ENCODE results near the gene CCAR1. TPM values are rescaled to one million over a fixed set of nuclear protein-coding genes. Genes with fewer than 3 reads are reported as not detected.
"Not testable (repeated sequence)": the region's sequence is repeated elsewhere in the genome, so short reads cannot be mapped to it uniquely, and the experiment has no call there.

Gene CCAR1
- 45.5 and 52.4 TPM in 2 replicates for total RNA-seq

GRCh38 chr10:68720793-68721672, at the start of gene CCAR1:
Gene CCAR1, plus strand, starts transcription at chr10:68721239. Its CDS starts 1,266 bp downstream, at chr10:68722505.
- no peak for TF ChIP-seq CTCF (IDR thresholded peaks at IDR 0.05; ENCODE audit: insufficient read depth, low read length, poor library complexity, severe bottlenecking)
- H3K36me3 ChIP-seq (ENCODE audit: control insufficient read depth, insufficient read depth, low read length) = peaks cover 2% of the 10 kb centered on the region
- peak; percentile 95 for DNase-seq (ENCODE audit: low read depth)
- peak within 1 kb of the TSS; percentile 92 for H3K4me3 ChIP-seq (ENCODE audit: low read depth, low read length)
- no peaks in the 10 kb centered on the region for H3K27me3 ChIP-seq (ENCODE audit: control insufficient read depth, insufficient read depth, low read length)

- H3K27me3 ChIP-seq (ENCODE audit: control insufficient read depth, insufficient read depth, low read length) = no peaks in the 10 kb centered on the region
- no peak overlapping the region for H3K4me3 ChIP-seq (ENCODE audit: low read depth, low read length)
- H3K36me3 ChIP-seq (ENCODE audit: control insufficient read depth, insufficient read depth, low read length) = peaks cover 2% of the 10 kb centered on the region
- TF ChIP-seq CTCF (IDR thresholded peaks at IDR 0.05; ENCODE audit: insufficient read depth, low read length, poor library complexity, severe bottlenecking) = no peak
- no peak for DNase-seq (ENCODE audit: low read depth)
These were observed 36.6 kb upstream of the CCAR1 start for GRCh38 chr10:68684413-68684812.

- DNase-seq (ENCODE audit: low read depth) = no peak
- Histone ChIP-seq H3K27me3 (ENCODE audit: control insufficient read depth, insufficient read depth, low read length) (no peaks in the 10 kb centered on the region), H3K4me3 (ENCODE audit: low read depth, low read length) (no peak overlapping the region), H3K36me3 (ENCODE audit: control insufficient read depth, insufficient read depth, low read length) (no peaks in the 10 kb centered on the region)
- TF ChIP-seq CTCF (IDR thresholded peaks at IDR 0.05; ENCODE audit: insufficient read depth, low read length, poor library complexity, severe bottlenecking) = no peak
These were observed 25.0 kb upstream of the CCAR1 start for GRCh38 chr10:68696018-68696417.

DNA sequence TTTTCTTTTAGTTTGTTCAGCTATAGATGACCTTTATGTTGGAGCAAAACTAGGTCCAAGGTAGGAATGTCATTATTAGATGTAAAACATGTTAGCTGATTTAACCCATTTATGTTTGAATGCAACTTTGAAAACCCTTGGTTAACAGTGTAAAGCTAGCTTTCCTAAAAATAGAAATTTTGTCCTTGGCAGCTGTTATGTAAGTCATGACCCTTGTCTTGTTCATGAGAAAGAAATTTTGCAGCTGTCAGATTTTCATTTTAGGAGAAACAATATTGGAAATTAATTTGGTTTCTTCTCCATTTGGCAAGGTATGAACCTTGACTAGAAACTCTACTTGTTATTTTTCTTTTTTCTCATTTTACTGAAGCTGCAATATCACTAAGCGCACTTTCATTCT, 23.9 kb upstream of the CCAR1 start:
- no peak for DNase-seq (ENCODE audit: low read depth)
- no peak overlapping the region for H3K4me3 ChIP-seq (ENCODE audit: low read depth, low read length)
- no peaks in the 10 kb centered on the region for H3K27me3 ChIP-seq (ENCODE audit: control insufficient read depth, insufficient read depth, low read length)
- TF ChIP-seq CTCF (IDR thresholded peaks at IDR 0.05; ENCODE audit: insufficient read depth, low read length, poor library complexity, severe bottlenecking) = no peak
- H3K36me3 ChIP-seq (ENCODE audit: control insufficient read depth, insufficient read depth, low read length) = no peaks in the 10 kb centered on the region

DNA sequence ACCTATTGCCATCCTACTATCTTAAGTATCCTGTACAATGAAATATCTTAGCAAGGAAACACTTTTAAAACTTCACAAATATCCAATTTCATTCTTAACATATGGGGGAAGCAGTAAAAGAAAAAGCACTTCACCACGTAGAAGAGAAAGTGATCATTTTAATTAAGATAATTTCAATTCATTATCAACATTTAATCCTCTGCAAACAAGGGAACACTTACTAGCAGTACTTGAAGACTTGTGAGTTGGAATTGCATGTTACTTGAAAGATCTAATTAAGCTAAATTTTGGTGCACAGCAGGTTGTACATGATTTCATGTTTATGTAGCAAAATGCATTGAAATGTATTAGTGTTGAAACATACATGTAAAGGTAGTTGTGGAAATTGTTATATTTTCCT, 20.8 kb upstream of the CCAR1 start:
- H3K4me3 ChIP-seq (ENCODE audit: low read depth, low read length) = no peak overlapping the region
- no peaks in the 10 kb centered on the region for H3K36me3 ChIP-seq (ENCODE audit: control insufficient read depth, insufficient read depth, low read length)
- TF ChIP-seq CTCF (IDR thresholded peaks at IDR 0.05; ENCODE audit: insufficient read depth, low read length, poor library complexity, severe bottlenecking) = no peak
- DNase-seq (ENCODE audit: low read depth) = no peak
- H3K27me3 ChIP-seq (ENCODE audit: control insufficient read depth, insufficient read depth, low read length) = no peaks in the 10 kb centered on the region

GRCh38 chr10:68705548-68705947, 15.5 kb upstream of the CCAR1 start:
- TF ChIP-seq CTCF (IDR thresholded peaks at IDR 0.05; ENCODE audit: insufficient read depth, low read length, poor library complexity, severe bottlenecking) = no peak
- Histone ChIP-seq H3K4me3 (ENCODE audit: low read depth, low read length) (no peak overlapping the region), H3K36me3 (ENCODE audit: control insufficient read depth, insufficient read depth, low read length) (no peaks in the 10 kb centered on the region), H3K27me3 (ENCODE audit: control insufficient read depth, insufficient read depth, low read length) (no peaks in the 10 kb centered on the region)
- no peak for DNase-seq (ENCODE audit: low read depth)

DNA sequence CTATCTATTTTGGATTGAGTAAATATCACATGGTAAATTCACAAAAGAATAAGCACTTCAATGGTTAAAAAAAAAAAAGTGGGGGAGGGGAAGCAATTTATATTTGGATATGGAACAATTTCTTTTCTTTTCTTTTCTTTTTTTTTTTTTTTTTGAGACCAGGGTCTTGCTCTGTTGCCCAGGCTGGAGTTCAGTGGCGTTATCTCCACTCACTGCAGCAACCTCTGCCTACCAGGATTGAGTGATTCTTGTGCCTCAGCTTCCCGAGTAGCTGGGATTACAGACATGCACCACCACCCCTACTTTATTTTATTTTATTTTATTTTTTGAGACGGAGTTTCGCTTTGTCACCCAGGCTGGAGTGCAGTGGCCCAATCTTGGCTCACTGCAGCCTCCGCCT, 12.1 kb upstream of the CCAR1 start:
- not testable (repeated sequence) for H3K36me3 ChIP-seq (ENCODE audit: control insufficient read depth, insufficient read depth, low read length); DNase-seq (ENCODE audit: low read depth); H3K4me3 ChIP-seq (ENCODE audit: low read depth, low read length); H3K27me3 ChIP-seq (ENCODE audit: control insufficient read depth, insufficient read depth, low read length)

- H3K4me3 ChIP-seq (ENCODE audit: low read depth, low read length); DNase-seq (ENCODE audit: low read depth); H3K27me3 ChIP-seq (ENCODE audit: control insufficient read depth, insufficient read depth, low read length); H3K36me3 ChIP-seq (ENCODE audit: control insufficient read depth, insufficient read depth, low read length): not testable (repeated sequence)
These were observed 8.0 kb upstream of the CCAR1 start for GRCh38 chr10:68713065-68713464.

Measured in kidney epithelial cell (primary cell).